Esophagus mucosa (tissue), 1 donor: ENCODE data around the gene PIK3R5. TPM values are rescaled to one million over a fixed set of nuclear protein-coding genes. Genes with fewer than 3 reads are reported as not detected.
"Not testable (repeated sequence)": the region's sequence is repeated elsewhere in the genome, so short reads cannot be mapped to it uniquely, and the experiment has no call there.

Experiments
- ATAC-seq: fragments of 200-7000 bp; cut with Tn5 transposase; one replicate; pipeline ENCODE4 v1.9.1; 2020
- total RNA-seq: library from RNA; stranded (reverse); gene quantifications from one replicate; pipeline ENCODE4 v1.2.4, GENCODE V29; 2023
- donor health status: DM: yes; HTN: yes; CAD: no.

Gene PIK3R5
- total RNA-seq, 1 donor from 2014 or later: 0.88 TPM

DNA sequence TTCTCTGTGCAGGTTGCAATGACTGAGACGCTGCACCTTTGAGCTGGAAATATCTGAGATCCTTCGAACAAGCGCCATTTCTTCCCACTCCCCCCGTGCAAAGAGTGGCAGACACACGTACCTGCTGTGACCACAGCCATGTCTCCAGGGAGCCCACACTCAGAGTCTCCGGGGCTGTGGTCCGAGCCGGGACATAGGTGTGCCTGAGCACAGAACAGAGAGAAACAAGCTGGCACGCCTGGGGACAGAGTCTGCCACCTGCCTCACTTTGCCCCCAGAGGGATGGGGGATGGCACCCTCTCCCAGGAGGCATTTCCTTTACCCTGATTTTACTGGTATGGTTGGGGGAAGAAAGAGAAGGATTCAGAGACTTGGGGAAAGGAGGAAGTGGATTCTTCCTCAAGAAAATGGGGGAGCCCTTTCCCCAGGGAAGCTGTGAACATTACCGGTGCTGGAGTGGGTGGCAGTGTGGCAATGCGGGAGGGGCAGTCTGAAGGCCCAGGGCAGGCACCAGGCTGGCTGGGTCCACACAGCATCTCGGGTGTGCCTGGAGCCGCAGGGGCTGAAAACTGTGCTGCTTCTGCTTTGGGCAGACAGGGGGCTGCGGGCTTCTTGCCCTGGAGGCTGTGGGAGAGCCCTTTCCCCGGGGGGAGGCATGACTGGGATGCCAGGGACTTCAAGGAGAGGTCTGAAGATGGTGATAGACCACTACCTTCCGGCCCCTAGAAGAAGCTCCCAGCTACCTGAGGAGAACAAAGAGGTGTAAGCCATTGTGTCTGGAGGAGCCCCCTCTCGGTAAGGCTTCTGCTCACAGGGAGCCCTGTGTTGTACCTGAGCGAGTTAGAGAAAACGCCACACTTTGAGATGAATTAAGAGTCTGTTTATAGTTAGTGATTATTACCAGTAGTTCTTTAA, 91.4 kb downstream of the PIK3R5 start:
- ATAC-seq: no peak

DNA sequence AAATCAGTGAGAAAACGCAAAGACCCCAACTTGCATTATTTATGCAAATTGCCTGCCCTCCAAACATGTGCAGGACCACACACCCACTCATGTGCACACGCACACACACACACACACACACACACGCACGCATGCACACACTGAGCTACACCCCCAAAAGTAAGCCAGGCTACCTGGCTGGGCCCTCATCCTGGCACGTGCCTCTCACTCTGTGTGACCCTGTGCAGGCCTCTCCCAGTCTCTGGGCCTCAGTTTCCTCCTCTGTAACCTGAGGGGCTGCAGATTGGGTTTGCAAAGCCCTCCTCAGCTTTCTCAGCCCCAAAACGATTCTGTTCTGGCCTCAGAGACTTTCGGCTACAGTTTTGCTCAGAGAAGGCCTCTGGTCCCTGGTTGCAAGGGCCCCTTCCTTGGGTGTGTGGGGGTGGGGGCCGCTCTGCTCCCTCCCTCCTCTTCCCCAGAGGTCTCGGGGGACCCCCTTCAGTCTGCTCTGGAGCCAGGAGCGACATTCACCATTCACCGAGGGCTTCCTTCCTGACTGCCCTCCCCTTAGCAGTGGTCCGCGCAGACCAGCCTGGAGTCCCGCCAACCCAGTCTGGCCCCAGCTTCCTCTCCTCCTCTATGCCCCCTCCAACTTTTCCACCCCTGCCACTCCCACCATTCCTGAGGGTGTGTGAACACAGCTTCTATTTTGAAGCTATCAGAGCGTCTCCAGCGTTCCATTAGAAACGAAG, 92.6 kb downstream of the PIK3R5 start:
- ATAC-seq: no peak

- ATAC-seq: no peak
These were observed 93.3 kb downstream of the PIK3R5 start for GRCh38 chr17:8872036-8872704.

DNA sequence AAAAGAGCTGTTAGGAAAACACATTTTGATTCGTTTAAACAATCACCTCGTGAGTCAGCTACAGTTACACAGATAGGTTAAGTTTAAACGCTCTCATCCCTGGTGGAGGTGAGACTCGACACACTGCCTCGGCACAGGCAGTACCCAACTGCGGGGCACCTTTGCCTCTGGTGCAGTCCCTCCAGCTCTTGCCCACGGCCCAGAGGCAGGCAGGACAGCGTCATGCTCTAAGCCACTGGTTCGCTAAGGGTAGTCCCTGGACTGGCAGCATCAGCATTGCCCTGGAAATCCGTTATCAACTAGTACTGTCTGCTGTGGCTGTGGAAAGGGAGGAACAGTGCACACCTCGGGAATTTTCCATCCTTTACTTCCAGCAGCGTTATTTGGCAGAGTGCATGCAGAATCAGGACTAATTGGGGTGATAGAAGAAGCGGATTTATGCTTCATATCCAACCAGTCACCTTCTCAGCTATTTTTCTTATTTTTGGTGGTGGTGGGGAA, 94.4 kb downstream of the PIK3R5 start:
- ATAC-seq: no peak

DNA sequence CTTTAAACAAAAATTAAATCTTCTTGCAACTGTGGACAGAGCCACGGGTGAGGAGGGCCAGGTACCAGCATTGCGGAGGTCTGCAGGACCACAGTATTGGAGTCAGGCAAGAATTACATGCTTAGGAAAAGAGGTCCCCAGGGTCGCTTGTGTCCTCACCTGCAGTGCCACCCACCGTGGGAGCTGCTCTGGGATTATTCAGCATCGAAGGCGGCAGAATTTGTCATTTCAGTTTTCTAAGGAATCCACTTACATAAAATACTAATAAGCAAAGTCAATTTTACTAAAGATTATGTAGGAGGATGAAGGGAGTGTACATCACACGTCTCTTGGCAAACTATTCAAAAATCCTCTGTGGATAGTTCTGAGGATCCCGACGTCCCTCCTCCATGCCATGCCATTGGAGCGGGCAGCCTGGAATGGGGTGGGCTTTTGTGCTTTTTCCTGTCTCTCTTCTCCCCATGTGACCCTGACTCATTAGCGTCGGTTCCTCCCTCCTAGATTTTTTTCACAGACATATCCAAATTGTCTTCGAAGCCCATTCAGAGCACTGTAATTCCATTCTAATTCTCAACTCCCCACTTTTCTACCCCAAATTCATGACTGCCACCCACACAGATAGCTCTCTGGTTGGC, 95.0 kb downstream of the PIK3R5 start:
- no peak for ATAC-seq

GRCh38 chr17:8869114-8869815, 96.2 kb downstream of the PIK3R5 start:
- no peak for ATAC-seq

DNA sequence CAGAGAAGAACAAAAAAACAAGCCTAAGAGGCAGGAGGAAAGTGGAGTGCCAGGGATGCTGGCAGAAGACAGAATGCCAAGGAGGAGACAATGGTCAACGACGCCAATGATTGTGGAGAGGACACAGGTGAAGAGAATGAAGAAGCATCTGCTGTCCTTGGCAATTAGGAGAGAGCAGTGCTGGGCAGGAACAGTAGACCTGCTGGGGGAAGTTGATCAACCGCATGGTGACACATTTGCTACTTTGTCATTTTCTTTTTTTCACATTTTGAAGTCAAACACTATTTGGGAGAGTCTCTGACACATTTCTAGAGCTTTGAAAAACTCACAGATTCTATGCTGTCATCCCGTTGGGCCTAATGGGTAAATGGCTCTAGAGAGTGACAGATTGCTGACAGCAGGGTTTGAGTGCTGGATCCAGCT, 97.0 kb downstream of the PIK3R5 start:
- ATAC-seq: no peak

DNA sequence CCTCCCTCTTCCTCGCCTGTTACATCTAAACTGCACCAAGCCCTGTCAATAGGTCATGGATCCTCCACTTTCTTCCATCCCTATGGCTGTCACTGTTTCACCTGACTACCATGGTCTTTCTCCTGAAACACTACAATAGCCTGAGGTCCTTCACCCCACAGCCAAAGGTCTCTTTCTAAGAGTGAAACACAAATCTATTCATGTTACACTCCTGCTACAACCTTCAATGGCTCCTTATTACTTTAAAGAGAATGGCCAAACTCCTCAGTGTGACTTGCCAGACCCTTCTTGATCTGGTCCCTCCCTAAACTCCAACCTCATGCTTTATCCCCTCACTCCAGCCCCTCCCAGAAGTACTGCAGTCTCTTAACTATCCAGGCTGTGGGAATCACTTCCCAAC, 97.4 kb downstream of the PIK3R5 start:
- no peak for ATAC-seq

DNA sequence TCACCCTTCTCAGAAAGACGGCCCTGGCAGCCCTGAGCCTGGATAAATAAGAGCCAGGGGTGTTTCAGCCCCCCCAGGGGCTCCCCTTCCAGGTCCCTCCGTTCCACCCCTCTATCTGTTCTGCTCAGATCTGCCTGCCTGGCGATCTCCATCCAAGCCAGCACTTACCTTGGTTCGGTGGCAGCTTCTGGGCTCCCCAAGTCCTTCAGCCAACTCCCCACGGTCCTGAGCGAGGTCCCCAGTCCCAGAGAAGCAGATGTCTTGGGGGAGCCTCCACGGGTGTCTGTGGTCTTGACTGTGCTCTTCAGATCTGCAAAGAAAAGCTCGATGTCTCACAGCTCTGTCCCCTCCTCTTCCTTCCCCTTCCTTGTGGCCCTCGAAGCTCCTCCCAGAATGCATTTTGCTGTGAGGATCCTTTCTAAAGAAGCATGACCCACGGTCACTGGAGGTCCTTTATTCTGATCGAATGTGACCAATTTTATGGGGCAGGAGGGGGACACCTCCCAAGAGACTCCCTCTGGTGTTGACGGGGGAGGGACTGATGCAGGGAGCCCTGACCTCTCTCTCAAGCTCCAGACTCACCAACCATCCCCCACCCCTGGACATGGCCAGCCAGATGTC, 98.0 kb downstream of the PIK3R5 start, which contains the start of gene PIK3R6:
Gene PIK3R6, minus strand, starts transcription at position 314 of the 621 bp plus-strand sequence. CDS start 17,880 bp downstream, outside the sequence.
- ATAC-seq: no peak

GRCh38 chr17:8865811-8866210, 99.7 kb downstream of the PIK3R5 start:
- no peak for ATAC-seq

- no peak for ATAC-seq
These were observed 100.1 kb downstream of the PIK3R5 start for GRCh38 chr17:8865385-8865784.

- ATAC-seq: no peak
These were observed 103.1 kb downstream of the PIK3R5 start for GRCh38 chr17:8862213-8863056.

DNA sequence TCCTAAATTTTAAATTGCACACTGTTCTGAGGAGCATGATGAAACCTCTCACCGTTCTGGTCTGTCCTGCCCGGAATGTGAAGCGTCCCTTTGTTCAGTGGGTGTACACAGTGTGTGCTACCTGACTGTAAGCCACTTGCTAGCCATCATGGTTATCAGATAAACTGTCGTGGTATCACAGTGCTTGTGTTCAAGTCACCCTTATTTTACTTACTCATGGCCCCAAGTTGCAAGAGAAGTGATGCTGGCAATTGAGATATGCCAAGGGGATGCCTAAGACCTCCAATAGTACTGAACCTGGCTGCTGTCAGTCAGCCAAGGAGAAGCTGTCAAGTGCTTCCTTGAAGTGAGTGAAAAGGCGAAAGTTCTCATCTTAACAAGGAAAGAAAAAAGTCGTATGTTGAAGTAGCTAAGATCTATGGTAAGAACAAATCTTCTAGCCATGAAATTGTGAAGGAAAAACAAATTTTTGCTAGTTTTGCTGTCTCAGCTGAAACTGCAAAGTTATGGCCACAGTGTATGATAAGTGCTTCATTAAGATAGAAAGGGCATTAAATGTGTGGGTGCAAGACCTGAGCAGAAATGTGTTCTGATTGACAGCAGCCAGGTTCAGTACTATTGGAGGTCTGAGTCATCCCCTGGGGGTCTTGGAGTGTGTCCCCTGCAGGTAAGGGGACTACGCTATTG, 103.9 kb downstream of the PIK3R5 start:
- ATAC-seq: no peak

DNA sequence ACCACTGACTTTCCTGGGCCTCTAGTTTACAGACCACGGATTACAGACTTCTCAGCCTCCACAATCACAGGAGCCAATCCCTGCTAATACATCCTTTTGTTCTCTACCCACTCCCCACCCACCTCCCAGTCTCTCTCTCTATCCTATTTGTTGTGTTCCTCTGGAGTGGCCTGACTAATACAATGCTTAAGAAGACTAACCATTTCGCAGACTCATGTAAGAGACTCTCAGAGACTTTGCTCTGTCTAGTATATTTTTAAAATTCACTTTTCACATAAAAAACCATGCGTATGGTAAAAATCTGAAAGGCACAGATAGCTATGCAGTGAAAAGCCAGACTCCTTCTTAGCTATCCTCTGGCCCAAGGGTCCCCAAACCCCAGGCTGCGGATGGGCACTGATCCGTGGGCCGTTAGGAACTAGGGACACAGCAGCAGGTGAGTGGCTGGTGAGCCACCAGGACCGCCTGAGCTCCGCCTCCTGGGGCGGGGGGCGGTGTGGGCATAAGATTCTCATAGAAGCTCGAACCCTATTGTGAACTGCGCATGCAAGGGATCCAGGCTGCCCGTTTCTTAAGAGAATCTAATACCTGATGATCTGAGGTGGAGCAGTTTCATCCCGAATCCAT, 105.6 kb downstream of the PIK3R5 start:
- no peak for ATAC-seq

DNA sequence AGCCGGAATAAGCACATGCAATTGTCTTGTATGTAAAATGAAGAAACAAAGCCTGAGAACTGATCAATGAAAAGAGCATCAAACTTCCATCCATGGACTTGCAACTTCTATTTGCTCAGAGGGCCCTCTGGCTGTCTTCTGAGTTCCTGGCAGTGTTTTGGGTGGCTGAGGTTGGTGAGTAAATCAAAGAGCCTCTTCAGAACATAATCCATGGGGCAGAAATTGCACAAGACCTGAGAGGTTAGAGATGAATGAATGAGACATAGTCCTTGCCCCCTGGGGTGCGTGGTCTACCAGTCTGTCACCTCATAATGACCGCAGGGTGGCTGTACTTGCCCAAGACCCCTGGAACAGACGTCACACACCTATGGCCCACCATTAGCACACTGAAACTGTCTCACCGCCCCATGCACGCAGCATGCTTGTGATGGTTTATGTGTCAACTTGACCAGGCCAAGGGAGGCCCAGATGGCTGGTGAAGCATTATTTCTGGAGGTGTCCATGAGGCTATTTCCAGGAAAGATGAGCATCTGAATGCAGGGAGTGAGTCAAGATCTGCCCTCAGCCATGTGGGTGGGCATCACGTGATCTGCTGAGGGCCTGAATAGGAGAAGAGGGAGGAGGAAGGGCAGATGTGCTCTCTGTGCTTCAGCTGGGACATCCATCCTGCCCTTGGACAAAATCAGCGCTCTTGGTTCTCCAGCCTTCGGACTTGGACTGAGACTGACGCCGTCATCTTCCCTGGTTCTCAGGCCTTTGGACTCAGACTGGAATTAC, 106.3 kb downstream of the PIK3R5 start:
- no peak for ATAC-seq

DNA sequence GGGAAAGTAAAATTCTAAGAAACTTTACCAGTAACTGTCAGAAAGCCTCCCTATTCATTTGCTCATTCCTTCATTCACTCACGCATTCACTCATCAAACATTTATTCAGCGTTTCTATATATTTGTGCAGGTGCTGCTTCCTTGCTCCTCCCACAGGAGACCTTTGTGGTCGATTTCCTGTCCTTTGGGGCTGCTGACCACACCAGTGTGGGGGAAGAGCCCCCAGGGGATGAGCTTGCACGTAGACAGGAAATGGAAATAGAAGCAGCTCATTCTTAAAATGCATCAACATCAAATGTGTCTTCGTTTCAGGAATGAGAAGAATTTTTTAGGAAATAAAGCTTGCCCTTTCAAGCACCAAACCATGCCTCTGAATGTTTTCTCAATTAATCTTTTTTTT, 107.6 kb downstream of the PIK3R5 start:
- ATAC-seq: no peak

- ATAC-seq: no peak
These were observed 108.5 kb downstream of the PIK3R5 start for GRCh38 chr17:8856869-8857575.

DNA sequence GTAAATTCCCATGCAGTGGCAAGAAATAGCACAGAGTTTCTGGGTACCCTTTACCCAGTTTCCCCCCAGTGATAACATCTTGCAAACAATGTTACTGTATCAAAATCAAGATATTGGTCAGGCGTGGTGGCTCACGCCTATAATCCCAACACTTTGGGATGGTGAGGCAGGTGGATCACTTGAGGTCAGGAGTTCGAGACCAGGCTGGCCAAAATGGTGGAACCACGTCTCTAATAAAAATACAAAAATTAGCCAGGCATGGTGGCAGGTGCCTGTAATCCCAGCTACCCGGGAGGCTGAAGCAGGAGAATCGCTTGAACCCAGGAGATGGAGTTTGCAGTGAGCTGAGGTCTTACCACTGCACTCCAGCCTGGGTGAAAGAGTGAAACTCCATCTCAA, 109.3 kb downstream of the PIK3R5 start:
- not testable (repeated sequence) for ATAC-seq
